SK-N-MC (cell line): ENCODE data around the gene TRPM5.

Experiments
- DNase-seq: peaks from one replicate; pipeline ENCODE4 v3.0.0-alpha.2; 2011; ENCODE audit warnings: low read depth, low spot score
- H3K27ac ChIP-seq: fragments of 200-600 bp; sonication (generic); 2 replicates; pipeline ENCODE4 v1.5.1; 2016; ENCODE audit warnings: mixed run types
- H3K36me3 ChIP-seq: fragments of 200-600 bp; sonication (generic); 2 replicates; pipeline ENCODE4 v1.6.1; 2017; ENCODE audit warnings: antibody characterized with exemption, low read length, mixed read lengths; ENCODE audit not compliant: insufficient read depth
- H3K4me3 ChIP-seq: fragments of 200-600 bp; sonication (generic); 2 replicates; pipeline ENCODE4 v1.5.1; 2016
- H3K9ac ChIP-seq: fragments of 200-600 bp; sonication (generic); 2 replicates; pipeline ENCODE4 v1.8.0; 2017; ENCODE audit warnings: mixed run types, mixed read lengths; ENCODE audit not compliant: insufficient read length
- H3K9me3 ChIP-seq: fragments of 200-600 bp; sonication (generic); 2 replicates; pipeline ENCODE4 v1.6.1; 2017; ENCODE audit warnings: low read depth, mild to moderate bottlenecking, antibody characterized with exemption, low read length, moderate library complexity, mixed read lengths
- EZH2 ChIP-seq: fragments of 200-600 bp; sonication (generic); IDR thresholded peaks from one replicate; pipeline ENCODE4 v1.6.1; 2017; ENCODE audit warnings: antibody characterized with exemption
- FOXP2 ChIP-seq: optimal IDR thresholded peaks from 2 replicates; pipeline ENCODE3; 2011; ENCODE audit warnings: mild to moderate bottlenecking, moderate library complexity; ENCODE audit not compliant: insufficient read depth; ENCODE audit errors: extremely low read length, control extremely low read depth
- POLR2AphosphoS5 ChIP-seq: IDR thresholded peaks from 2 replicates; pipeline ENCODE4 v1.6.1; 2012; ENCODE audit warnings: mild to moderate bottlenecking, low read depth, low read length, borderline replicate concordance

The TRPM5 gene

GRCh38 chr11:2421996-2422395 is 22.3 kb downstream of the TRPM5 start:
- Histone ChIP-seq H3K9ac (no peak overlapping the region), H3K27ac (no peak overlapping the region), H3K36me3 (no peaks in the 10 kb centered on the region), H3K9me3 (no peaks in the 10 kb centered on the region), H3K4me3 (no peak overlapping the region)
- TF ChIP-seq FOXP2 (no peak), POLR2AphosphoS5 (no peak), EZH2 (no peak)
- DNase-seq: no peak

GRCh38 chr11:2421226-2421994 is 22.9 kb downstream of the TRPM5 start:
- Histone ChIP-seq H3K9ac (no peak overlapping the region), H3K36me3 (no peaks in the 10 kb centered on the region), H3K9me3 (no peaks in the 10 kb centered on the region), H3K27ac (no peak overlapping the region), H3K4me3 (no peak overlapping the region)
- no peak for TF ChIP-seq FOXP2
- no peak for TF ChIP-seq EZH2
- TF ChIP-seq POLR2AphosphoS5: no peak
- no peak for DNase-seq

GRCh38 chr11:2420502-2421225 is 23.6 kb downstream of the TRPM5 start:
- TF ChIP-seq EZH2 (no peak), POLR2AphosphoS5 (no peak), FOXP2 (no peak)
- no peak for DNase-seq
- no peaks in the 10 kb centered on the region for H3K36me3 ChIP-seq
- H3K9ac ChIP-seq: no peak overlapping the region
- no peaks in the 10 kb centered on the region for H3K9me3 ChIP-seq
- H3K4me3 ChIP-seq: no peak overlapping the region
- H3K27ac ChIP-seq: no peak overlapping the region

DNA sequence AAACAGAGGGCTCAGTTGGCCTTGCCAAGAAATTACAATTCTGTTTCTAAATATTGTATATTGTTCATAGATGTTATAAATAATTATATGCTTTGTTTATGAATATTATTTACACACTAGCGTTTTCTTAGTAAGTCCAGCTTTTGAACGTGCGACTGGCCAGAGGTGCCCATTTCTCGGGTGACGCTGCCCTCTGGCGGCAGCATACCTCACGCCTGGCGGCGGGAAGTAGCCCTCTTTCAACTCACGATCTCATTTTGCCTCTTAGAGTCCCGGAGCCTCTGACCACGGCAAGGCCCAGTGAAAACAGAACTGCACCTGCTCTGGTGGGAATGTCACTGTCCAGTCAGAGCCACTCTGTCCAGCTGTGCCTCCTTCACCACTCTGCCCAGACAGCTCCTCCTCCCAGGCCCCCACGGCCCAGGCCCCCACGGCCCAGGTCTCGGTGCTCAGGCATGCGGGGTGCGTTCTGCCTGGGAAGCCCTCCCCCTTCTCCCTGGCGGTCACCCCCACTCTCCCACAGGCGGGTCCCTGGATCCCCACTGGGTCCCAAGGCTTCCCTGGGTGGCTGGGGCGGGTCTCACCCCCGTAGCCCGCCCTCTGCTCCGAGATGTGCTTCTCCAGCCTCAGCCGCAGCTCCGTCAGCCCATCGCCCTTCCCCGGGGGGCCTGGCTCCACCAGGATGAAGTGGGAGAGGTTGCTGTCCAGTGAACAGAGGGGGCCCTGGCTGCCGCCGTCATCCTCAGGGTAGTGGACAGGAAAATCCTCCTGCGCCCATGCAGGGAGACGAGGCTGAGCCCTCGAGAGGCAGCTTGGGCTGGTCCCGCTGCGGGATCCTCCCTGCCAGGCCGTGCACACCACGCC is 24.4 kb downstream of the TRPM5 start:
- no peak for DNase-seq
- H3K9ac ChIP-seq: no peak overlapping the region

DNA sequence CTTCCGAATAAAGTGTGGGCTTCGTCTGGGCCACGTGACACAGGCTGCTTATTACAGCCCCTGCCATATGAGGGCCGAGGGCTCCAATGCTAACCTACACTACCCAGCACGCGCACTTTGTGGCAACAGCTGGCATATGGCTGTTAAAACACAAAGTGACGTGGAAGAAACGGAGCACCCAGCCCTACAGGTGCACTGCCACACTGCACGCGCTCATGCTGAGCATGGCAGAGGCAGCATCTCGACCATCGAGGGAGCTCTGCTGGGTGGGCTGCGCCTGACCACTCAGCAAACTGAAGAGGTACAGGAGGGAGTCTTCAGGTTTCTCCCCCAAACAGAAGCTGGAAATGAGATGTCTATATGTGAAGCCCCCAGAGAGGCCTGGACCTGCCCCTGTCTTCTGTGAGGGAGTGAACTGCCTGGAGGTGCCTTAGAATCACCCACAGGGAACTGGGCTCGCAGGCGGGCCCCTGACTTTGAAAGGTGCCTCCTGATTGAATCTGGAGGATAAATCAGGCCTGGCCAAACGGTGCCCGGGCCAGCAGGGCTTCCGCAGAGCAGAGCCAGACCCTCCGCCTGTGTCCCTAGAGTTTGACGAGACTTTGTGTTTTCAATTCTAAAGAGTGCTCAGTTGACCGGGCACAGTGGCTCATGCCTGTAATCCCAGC is 25.5 kb downstream of the TRPM5 start:
- DNase-seq: no peak
- H3K4me3 ChIP-seq: no peak overlapping the region

More for the DNA sequence above, 24.4 kb downstream of the TRPM5 start:
- H3K9me3 ChIP-seq: no peaks in the 10 kb centered on the region
- no peaks in the 10 kb centered on the region for H3K36me3 ChIP-seq
- H3K27ac ChIP-seq: no peak overlapping the region
- no peak overlapping the region for H3K4me3 ChIP-seq
- TF ChIP-seq EZH2 (no peak), FOXP2 (no peak), POLR2AphosphoS5 (no peak)

GRCh38 chr11:2417856-2418692 is 26.2 kb downstream of the TRPM5 start:
- DNase-seq: no peak
- TF ChIP-seq FOXP2 (no peak), EZH2 (no peak), POLR2AphosphoS5 (no peak)
- Histone ChIP-seq H3K9ac (no peak overlapping the region), H3K9me3 (no peaks in the 10 kb centered on the region), H3K27ac (no peak overlapping the region), H3K36me3 (no peaks in the 10 kb centered on the region), H3K4me3 (no peak overlapping the region)

More for the DNA sequence above, 25.5 kb downstream of the TRPM5 start:
- no peak overlapping the region for H3K9ac ChIP-seq
- no peak for TF ChIP-seq FOXP2
- TF ChIP-seq EZH2: no peak
- no peak for TF ChIP-seq POLR2AphosphoS5
- H3K9me3 ChIP-seq: no peaks in the 10 kb centered on the region
- H3K27ac ChIP-seq: no peak overlapping the region
- H3K36me3 ChIP-seq: no peaks in the 10 kb centered on the region

- TF ChIP-seq POLR2AphosphoS5 (no peak), FOXP2 (no peak), EZH2 (no peak)
- Histone ChIP-seq H3K9me3 (no peaks in the 10 kb centered on the region), H3K27ac (no peak overlapping the region), H3K36me3 (no peaks in the 10 kb centered on the region), H3K4me3 (no peak overlapping the region), H3K9ac (no peak overlapping the region)
- DNase-seq: no peak
These were observed 27.5 kb downstream of the TRPM5 start for GRCh38 chr11:2416765-2417164.
